Ectodermal cell (in vitro differentiated cells): ENCODE results near the gene FRMD4B.

Experiments
- H3K27ac ChIP-seq: 2 replicates; pipeline ENCODE4 v1.7.0; 2013; ENCODE audit warnings: mild to moderate bottlenecking, low read depth, low read length; ENCODE audit not compliant: insufficient read depth, poor library complexity, severe bottlenecking
- H3K27me3 ChIP-seq: 2 replicates; pipeline ENCODE4 v1.7.0; 2013; ENCODE audit warnings: mild to moderate bottlenecking, low read length; ENCODE audit not compliant: insufficient read depth, control insufficient read depth, poor library complexity, severe bottlenecking
- H3K36me3 ChIP-seq: one replicate; pipeline ENCODE4 v1.7.0; 2013; ENCODE audit warnings: low read length; ENCODE audit not compliant: control insufficient read depth, insufficient read depth
- H3K4me1 ChIP-seq: one replicate; pipeline ENCODE4 v1.7.0; 2013; ENCODE audit warnings: low read length; ENCODE audit not compliant: control insufficient read depth, insufficient read depth
- H3K4me3 ChIP-seq: 2 replicates; pipeline ENCODE4 v1.7.0; 2013; ENCODE audit warnings: low read depth, low read length, control low read depth; ENCODE audit not compliant: insufficient read depth
- H3K9me3 ChIP-seq: 2 replicates; pipeline ENCODE4 v1.7.0; 2013; ENCODE audit warnings: mild to moderate bottlenecking, low read length, moderate library complexity; ENCODE audit not compliant: control insufficient read depth
- WGBS, 2 experiments: methylation state at CpG; one replicate each; pipeline ENCODE4 v1.1.7; 2013; ENCODE audit warnings: missing lambda C conversion rate in 2 of 2; 5-methylcytosine and 5-hydroxymethylcytosine counted together

Gene FRMD4B

DNA sequence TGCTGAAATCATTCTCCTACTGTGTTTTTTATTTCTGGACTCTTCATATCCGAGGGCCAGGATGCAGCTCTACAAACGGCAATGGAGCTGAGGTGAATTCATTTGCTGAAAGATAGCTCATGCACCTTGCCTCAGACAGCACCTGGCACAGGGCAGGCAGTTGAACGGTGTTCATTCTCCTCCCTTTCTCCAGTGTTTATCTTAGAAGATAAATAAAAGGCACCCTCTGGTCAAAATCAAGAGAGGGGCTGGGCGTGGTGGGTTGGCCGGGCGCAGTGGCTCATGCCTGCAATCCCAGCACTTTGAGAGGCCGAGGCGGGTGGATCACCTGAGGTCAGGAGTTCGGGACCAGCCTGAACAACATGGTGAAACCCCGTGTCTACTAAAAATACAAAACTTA is 184.2 kb downstream of the FRMD4B start:
- no peak overlapping the region for H3K27ac ChIP-seq
- no peaks in the 10 kb centered on the region for H3K9me3 ChIP-seq
- WGBS, 2 experiments, result 89 to 91% methylated on average over 10 of the region's 10 CpGs
- H3K36me3 ChIP-seq, result no peaks in the 10 kb centered on the region
- peaks cover 6% of the 10 kb centered on the region for H3K4me1 ChIP-seq
- H3K4me3 ChIP-seq, result no peak overlapping the region
- H3K27me3 ChIP-seq, result no peaks in the 10 kb centered on the region

- WGBS, 2 experiments, result 58 to 60% methylated on average over 10 of the region's 10 CpGs
- H3K9me3 ChIP-seq, result no peaks in the 10 kb centered on the region
- H3K4me3 ChIP-seq, result no peak overlapping the region
- H3K4me1 ChIP-seq, result peaks cover 6% of the 10 kb centered on the region
- H3K27me3 ChIP-seq, result no peaks in the 10 kb centered on the region
- H3K36me3 ChIP-seq, result no peaks in the 10 kb centered on the region
- peak overlapping the region; percentile 55 for H3K27ac ChIP-seq
Observed at GRCh38 chr3:69200384-69201068, 185.4 kb downstream of the FRMD4B start.

- H3K9me3 ChIP-seq, result no peaks in the 10 kb centered on the region
- H3K27me3 ChIP-seq, result no peaks in the 10 kb centered on the region
- no peak overlapping the region for H3K27ac ChIP-seq
- no peaks in the 10 kb centered on the region for H3K36me3 ChIP-seq
- H3K4me1 ChIP-seq, result peaks cover 6% of the 10 kb centered on the region
- 75 to 80% methylated on average over 5 of the region's 6 CpGs for WGBS, 2 experiments
- no peak overlapping the region for H3K4me3 ChIP-seq
Observed at GRCh38 chr3:69199942-69200341, 185.9 kb downstream of the FRMD4B start.

- H3K36me3 ChIP-seq, result no peaks in the 10 kb centered on the region
- WGBS, 2 experiments, result 79 to 92% methylated on average over 8 of the region's 8 CpGs
- no peak overlapping the region for H3K27ac ChIP-seq
Observed at GRCh38 chr3:69197922-69198530, 187.9 kb downstream of the FRMD4B start.

GRCh38 chr3:69197455-69197854 is 188.4 kb downstream of the FRMD4B start:
- Histone ChIP-seq H3K4me1 (peaks cover 6% of the 10 kb centered on the region), H3K4me3 (no peak overlapping the region), H3K27me3 (no peaks in the 10 kb centered on the region), H3K27ac (no peak overlapping the region), H3K9me3 (no peaks in the 10 kb centered on the region), H3K36me3 (no peaks in the 10 kb centered on the region)
- 80 to 81% methylated on average over 6 of the region's 6 CpGs for WGBS, 2 experiments

More at GRCh38 chr3:69197922-69198530, 187.9 kb downstream of the FRMD4B start:
- Histone ChIP-seq H3K9me3 (no peaks in the 10 kb centered on the region), H3K4me1 (peaks cover 6% of the 10 kb centered on the region), H3K27me3 (no peaks in the 10 kb centered on the region), H3K4me3 (no peak overlapping the region)

DNA sequence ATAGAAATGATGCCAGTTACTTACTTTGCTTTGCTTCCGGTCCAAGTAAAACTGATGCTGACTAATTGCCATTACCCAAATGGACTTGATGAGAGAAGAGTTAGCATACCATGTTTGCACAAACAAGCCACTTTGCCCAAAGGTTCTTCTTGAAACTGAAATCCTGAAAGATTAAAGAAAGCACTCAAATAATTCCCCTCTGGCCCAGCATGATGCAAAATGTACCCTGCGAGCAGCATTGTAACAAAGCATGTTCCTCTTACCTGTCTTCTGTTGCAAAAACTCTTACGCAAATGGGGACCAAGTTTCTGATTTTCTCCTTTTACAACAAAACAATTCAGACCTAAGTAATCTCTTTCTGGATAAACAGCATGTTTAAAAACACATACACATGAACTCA is 189.0 kb downstream of the FRMD4B start:
- no peak overlapping the region for H3K4me3 ChIP-seq
- 86 to 87% methylated on average over 3 of the region's 3 CpGs for WGBS, 2 experiments
- H3K27ac ChIP-seq, result peak overlapping the region; percentile 44
- no peaks in the 10 kb centered on the region for H3K36me3 ChIP-seq
- peaks cover 6% of the 10 kb centered on the region for H3K4me1 ChIP-seq
- H3K9me3 ChIP-seq, result no peaks in the 10 kb centered on the region
- H3K27me3 ChIP-seq, result no peaks in the 10 kb centered on the region

GRCh38 chr3:69194431-69195165 is 191.3 kb downstream of the FRMD4B start:
- Histone ChIP-seq H3K9me3 (no peaks in the 10 kb centered on the region), H3K4me3 (no peak overlapping the region), H3K27ac (no peak overlapping the region), H3K27me3 (no peaks in the 10 kb centered on the region), H3K36me3 (no peaks in the 10 kb centered on the region), H3K4me1 (no peaks in the 10 kb centered on the region)
- WGBS, 2 experiments, result 78 to 80% methylated on average over 6 to 7 of the region's 7 CpGs

DNA sequence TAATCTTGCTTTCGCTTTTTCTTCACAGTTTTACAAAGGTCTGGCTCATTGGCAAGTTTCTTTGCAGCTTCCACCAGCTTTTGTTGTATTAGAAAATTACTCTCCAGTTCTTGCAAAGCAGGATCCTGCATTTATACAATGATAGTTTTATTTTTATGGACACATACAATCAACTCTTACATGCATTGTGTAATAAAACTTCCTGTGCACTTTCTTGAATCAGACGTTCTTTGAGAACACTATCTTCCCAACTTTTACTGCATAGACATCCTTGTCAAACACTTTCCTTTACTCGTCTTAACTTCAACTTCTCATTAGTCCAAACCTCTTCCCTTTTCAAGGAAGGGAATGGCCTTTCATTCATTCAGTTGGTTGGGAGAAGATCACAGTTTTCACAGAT is 192.1 kb downstream of the FRMD4B start:
- no peak overlapping the region for H3K27ac ChIP-seq
- H3K4me3 ChIP-seq, result no peak overlapping the region
- no peaks in the 10 kb centered on the region for H3K27me3 ChIP-seq
- no peaks in the 10 kb centered on the region for H3K9me3 ChIP-seq
- no peaks in the 10 kb centered on the region for H3K4me1 ChIP-seq
- WGBS, 2 experiments, result 93% methylated on average over 3 of the region's 3 CpGs
- H3K36me3 ChIP-seq, result no peaks in the 10 kb centered on the region

GRCh38 chr3:69191516-69191915 is 194.4 kb downstream of the FRMD4B start:
- Histone ChIP-seq H3K4me1 (no peaks in the 10 kb centered on the region), H3K4me3 (no peak overlapping the region), H3K27me3 (no peaks in the 10 kb centered on the region), H3K27ac (no peak overlapping the region), H3K9me3 (no peaks in the 10 kb centered on the region), H3K36me3 (no peaks in the 10 kb centered on the region)

DNA sequence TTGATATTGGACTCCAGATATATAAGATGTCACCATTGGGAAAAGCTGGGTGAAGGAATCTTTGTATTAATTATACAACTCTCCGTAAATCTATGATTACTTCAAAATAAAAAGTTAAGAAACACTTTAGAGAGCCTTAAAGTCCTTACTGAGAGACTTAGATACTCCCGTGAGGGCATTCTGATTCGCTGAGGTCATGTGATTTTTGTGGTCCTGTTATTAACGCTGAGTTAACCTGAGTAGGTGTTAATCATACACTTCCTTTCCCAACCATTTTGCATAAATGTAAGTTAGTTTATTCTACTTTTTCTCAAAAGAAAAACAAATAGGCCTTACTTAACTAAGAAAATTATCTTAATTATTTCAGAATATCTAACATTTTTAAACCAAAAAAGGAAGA is 196.4 kb downstream of the FRMD4B start:
- no peaks in the 10 kb centered on the region for H3K9me3 ChIP-seq
- H3K27me3 ChIP-seq, result no peaks in the 10 kb centered on the region
- 94 to 96% methylated on average over 2 to 4 of the region's 4 CpGs for WGBS, 2 experiments
- H3K36me3 ChIP-seq, result no peaks in the 10 kb centered on the region
- no peaks in the 10 kb centered on the region for H3K4me1 ChIP-seq
- H3K4me3 ChIP-seq, result no peak overlapping the region
- no peak overlapping the region for H3K27ac ChIP-seq
